OCI-LY1 (cell line): ENCODE results near the gene KLHDC8A.

ENCODE experiments used
- H2AFZ ChIP-seq: fragments of 200-600 bp; sonication (generic), shearing (Covaris generic); 2 replicates; pipeline ENCODE4 v1.6.0; 2014; ENCODE audit warnings: antibody characterized with exemption, mild to moderate bottlenecking, low read length
- H3F3A ChIP-seq: fragments of 200-600 bp; sonication (generic), shearing (Covaris generic); 2 replicates; pipeline ENCODE4 v1.6.0; 2014; ENCODE audit warnings: mild to moderate bottlenecking, antibody characterized with exemption, low read length, moderate library complexity; ENCODE audit not compliant: insufficient read depth
- H3K27ac ChIP-seq: fragments of 200-600 bp; sonication (generic); 2 replicates; pipeline ENCODE4 v1.5.1; 2014; ENCODE audit warnings: low read length, mixed run types, mild to moderate bottlenecking, low read depth; ENCODE audit not compliant: poor library complexity, severe bottlenecking
- H3K27me3 ChIP-seq: fragments of 200-600 bp; sonication (generic); 2 replicates; pipeline ENCODE4 v1.6.0; 2014; ENCODE audit warnings: antibody characterized with exemption, mild to moderate bottlenecking, low read length, moderate library complexity; ENCODE audit not compliant: insufficient read depth
- H3K36me3 ChIP-seq: fragments of 200-600 bp; sonication (generic); 2 replicates; pipeline ENCODE4 v1.6.1; 2014; ENCODE audit warnings: mild to moderate bottlenecking, antibody characterized with exemption, low read length, moderate library complexity, mixed read lengths; ENCODE audit not compliant: insufficient read depth
- H3K4me1 ChIP-seq: fragments of 200-600 bp; sonication (generic); 2 replicates; pipeline ENCODE4 v1.5.1; 2014; ENCODE audit warnings: mild to moderate bottlenecking, low read length, moderate library complexity; ENCODE audit not compliant: insufficient read depth, severe bottlenecking
- H3K4me2 ChIP-seq: fragments of 200-600 bp; sonication (generic), shearing (Covaris generic); 2 replicates; pipeline ENCODE4 v1.6.1; 2014; ENCODE audit warnings: low read length
- H3K4me3 ChIP-seq: fragments of 200-600 bp; sonication (generic); 2 replicates; pipeline ENCODE4 v1.5.1; 2014; ENCODE audit warnings: low read length, low read depth, mild to moderate bottlenecking, mixed read lengths; ENCODE audit not compliant: poor library complexity, severe bottlenecking
- H3K79me2 ChIP-seq: fragments of 200-600 bp; shearing (Covaris generic); 2 replicates; pipeline ENCODE4 v1.6.1; 2016; ENCODE audit warnings: mixed run types, low read length, mixed read lengths; ENCODE audit not compliant: insufficient read depth
- H3K9ac ChIP-seq: fragments of 200-600 bp; sonication (generic), shearing (Covaris generic); 2 replicates; pipeline ENCODE4 v1.6.1; 2014; ENCODE audit warnings: mild to moderate bottlenecking, low read length, mixed read lengths
- H3K9me2 ChIP-seq: fragments of 200-600 bp; sonication (generic), shearing (Covaris generic); 2 replicates; pipeline ENCODE4 v1.6.1; 2014; ENCODE audit warnings: low read depth, mild to moderate bottlenecking, low read length, mixed read lengths
- H3K9me3 ChIP-seq: fragments of 200-600 bp; shearing (Covaris generic); 2 replicates; pipeline ENCODE4 v1.6.1; 2014; ENCODE audit warnings: low read length, mixed read lengths
- H4K20me1 ChIP-seq: fragments of 200-600 bp; sonication (generic), shearing (Covaris generic); 2 replicates; pipeline ENCODE4 v1.6.0; 2016; ENCODE audit warnings: mild to moderate bottlenecking, low read length; ENCODE audit not compliant: insufficient read depth
- CTCF ChIP-seq: fragments of 200-600 bp; sonication (generic), shearing (Covaris generic); IDR thresholded peaks from 2 replicates; pipeline ENCODE4 v1.5.1; 2017; ENCODE audit warnings: mild to moderate bottlenecking, antibody characterized with exemption, low read length, moderate library complexity, mixed read lengths
- EZH2 ChIP-seq: fragments of 200-600 bp; sonication (generic), shearing (Covaris generic); IDR thresholded peaks from 2 replicates; pipeline ENCODE4 v1.8.0; 2017; ENCODE audit warnings: borderline replicate concordance, mixed run types, mild to moderate bottlenecking, antibody characterized with exemption, low read length, moderate library complexity, mixed read lengths

KLHDC8A gene

GRCh38 chr1:205291596-205291995 is 65.1 kb downstream of the KLHDC8A start:
- H4K20me1 ChIP-seq = no peaks in the 10 kb centered on the region
- no peaks in the 10 kb centered on the region for H3K9me3 ChIP-seq
- H3F3A ChIP-seq = peaks cover 7% of the 10 kb centered on the region
- H3K27me3 ChIP-seq = no peaks in the 10 kb centered on the region
- H3K4me3 ChIP-seq = no peak overlapping the region
- no peak for TF ChIP-seq CTCF
- no peak for TF ChIP-seq EZH2
- peak overlapping the region; percentile 31 for H3K27ac ChIP-seq
- H2AFZ ChIP-seq = no peak overlapping the region
- H3K9ac ChIP-seq = no peak overlapping the region
- H3K4me1 ChIP-seq = peaks cover 56% of the 10 kb centered on the region
- H3K36me3 ChIP-seq = no peaks in the 10 kb centered on the region
- no peaks in the 10 kb centered on the region for H3K9me2 ChIP-seq
- H3K4me2 ChIP-seq = no peak overlapping the region
- H3K79me2 ChIP-seq = no peaks in the 10 kb centered on the region

- TF ChIP-seq CTCF (no peak), EZH2 (no peak)
- Histone ChIP-seq H3K36me3 (no peaks in the 10 kb centered on the region), H2AFZ (no peak overlapping the region), H3K27ac (peak overlapping the region; percentile 100), H3K27me3 (no peaks in the 10 kb centered on the region), H3K9ac (peak overlapping the region; percentile 92), H3F3A (peaks cover 10% of the 10 kb centered on the region), H3K9me2 (no peaks in the 10 kb centered on the region), H3K9me3 (no peaks in the 10 kb centered on the region), H3K4me1 (peaks cover 72% of the 10 kb centered on the region), H3K4me2 (peak overlapping the region; percentile 88), H3K79me2 (no peaks in the 10 kb centered on the region), H3K4me3 (peak overlapping the region; percentile 9), H4K20me1 (no peaks in the 10 kb centered on the region)
Measured at GRCh38 chr1:205287767-205288559, 68.8 kb downstream of the KLHDC8A start.

GRCh38 chr1:205287076-205287475 is 69.6 kb downstream of the KLHDC8A start:
- Histone ChIP-seq H3K4me2 (peak overlapping the region; percentile 88), H3K9me3 (no peaks in the 10 kb centered on the region), H3K27me3 (no peaks in the 10 kb centered on the region), H3K27ac (peak overlapping the region; percentile 100), H3K36me3 (no peaks in the 10 kb centered on the region), H3F3A (peaks cover 10% of the 10 kb centered on the region), H4K20me1 (no peaks in the 10 kb centered on the region), H3K79me2 (no peaks in the 10 kb centered on the region), H2AFZ (no peak overlapping the region), H3K4me1 (peaks cover 81% of the 10 kb centered on the region), H3K9ac (peak overlapping the region; percentile 92), H3K9me2 (no peaks in the 10 kb centered on the region), H3K4me3 (peak overlapping the region; percentile 62)
- TF ChIP-seq EZH2 (no peak), CTCF (no peak)
